SK-N-SH (cell line): ENCODE results near the gene ARV1. TPM values are rescaled to one million over a fixed set of nuclear protein-coding genes. Genes with fewer than 3 reads are reported as not detected.

ENCODE experiments used
- CTCF ChIA-PET: fragments of 300-600, 350-600 bp; formaldehyde crosslinking; extraction: SDS; loops from one replicate; lab custom pipeline; 2021; lab: Yijun Ruan, JAX
- POLR2A ChIA-PET: fragments of 350-600 bp; sonication (Branson Sonifier 250); formaldehyde crosslinking; extraction: SDS; loops from one replicate; lab custom pipeline; 2020; ENCODE audit warnings: antibody characterized with exemption, inconsistent platforms; lab: Yijun Ruan, JAX
- DNase-seq: peaks from one replicate; pipeline ENCODE4 v3.0.0; 2012
- H2AFZ ChIP-seq: fragments of 200-600 bp; sonication (generic); 2 replicates; pipeline ENCODE4 v1.8.1; 2016; ENCODE audit warnings: antibody characterized with exemption, mild to moderate bottlenecking, low read depth
- H3F3A ChIP-seq: fragments of 200-600 bp; sonication (generic); replicated peaks from 2 replicates; pipeline ENCODE3; 2016; ENCODE audit warnings: antibody characterized with exemption, mild to moderate bottlenecking; ENCODE audit not compliant: insufficient read depth
- H3K27ac ChIP-seq, 2 experiments: fragments of 200-500 bp in 1 of 2; fragments of 200-600 bp in 1 of 2; sonication (Bioruptor generic) in 1 of 2; sonication (generic), shearing (Covaris generic) in 1 of 2; 2 replicates each; pipeline versions ENCODE4 v1.5.1 to v1.6.1; 2014 to 2016; ENCODE audit warnings: low read depth in 2 of 2, inconsistent platforms in 1 of 2, low read length in 1 of 2, mild to moderate bottlenecking in 1 of 2, mixed read lengths in 1 of 2
- H3K27me3 ChIP-seq: fragments of 200-600 bp; sonication (generic), shearing (Covaris generic); 2 replicates; pipeline ENCODE4 v1.6.1; 2016; ENCODE audit warnings: mixed run types; ENCODE audit not compliant: insufficient read depth
- H3K36me3 ChIP-seq, 2 experiments: fragments of 200-500 bp in 1 of 2; fragments of 200-600 bp in 1 of 2; sonication (Bioruptor generic) in 1 of 2; sonication (generic) in 1 of 2; replicated peaks in 1 of 2; 2 replicates each; pipeline versions ENCODE3 to v1.5.1; 2014 to 2016; ENCODE audit warnings: low read length in 1 of 2, mild to moderate bottlenecking in 1 of 2; ENCODE audit not compliant: insufficient read depth in 2 of 2, control insufficient read depth in 1 of 2
- H3K4me1 ChIP-seq, 2 experiments: fragments of 200-500 bp in 1 of 2; fragments of 200-600 bp in 1 of 2; sonication (Bioruptor generic) in 1 of 2; sonication (generic), shearing (Covaris generic) in 1 of 2; 2 replicates each; pipeline versions ENCODE4 v1.5.1 to v1.6.1; 2014 to 2016; ENCODE audit warnings: low read depth in 1 of 2, low read length in 1 of 2, mixed run types in 1 of 2; ENCODE audit not compliant: insufficient read depth in 2 of 2, control insufficient read depth in 1 of 2
- H3K4me2 ChIP-seq: fragments of 200-600 bp; sonication (generic), shearing (Covaris generic); 2 replicates; pipeline ENCODE4 v1.6.1; 2017; ENCODE audit warnings: mixed run types
- H3K4me3 ChIP-seq, 2 experiments: fragments of 200-500 bp in 1 of 2; fragments of 200-600 bp in 1 of 2; sonication (Bioruptor generic) in 1 of 2; sonication (generic), shearing (Covaris generic) in 1 of 2; 2 replicates each; pipeline versions ENCODE4 v1.5.1 to v1.8.1; 2014 to 2016; ENCODE audit warnings: low read depth in 2 of 2, inconsistent platforms in 1 of 2, low read length in 1 of 2, mild to moderate bottlenecking in 1 of 2, mixed read lengths in 1 of 2, moderate library complexity in 1 of 2
- H3K79me2 ChIP-seq: fragments of 200-600 bp; sonication (generic); 2 replicates; pipeline ENCODE4 v1.8.1; 2017; ENCODE audit warnings: mild to moderate bottlenecking; ENCODE audit not compliant: insufficient read depth
- H3K9ac ChIP-seq: fragments of 200-600 bp; sonication (generic); 2 replicates; pipeline ENCODE4 v1.6.1; 2017; ENCODE audit warnings: mixed run types
- H3K9me2 ChIP-seq: fragments of 200-600 bp; sonication (generic); 2 replicates; pipeline ENCODE4 v1.6.1; 2017; ENCODE audit warnings: mixed run types
- H3K9me3 ChIP-seq: fragments of 200-600 bp; sonication (generic); 2 replicates; pipeline ENCODE4 v1.6.1; 2017; ENCODE audit warnings: mixed run types, mild to moderate bottlenecking, moderate library complexity
- H4K20me1 ChIP-seq: fragments of 200-600 bp; sonication (generic); 2 replicates; pipeline ENCODE4 v1.6.1; 2017; ENCODE audit warnings: mild to moderate bottlenecking, mixed run types; ENCODE audit not compliant: insufficient read depth
- CHD2 ChIP-seq: fragments of 150-350 bp; IDR thresholded peaks from 2 replicates; pipeline ENCODE4 v1.6.1; 2018; ENCODE audit warnings: low read length; ENCODE audit not compliant: partially characterized antibody
- EP300 ChIP-seq, 2 experiments: IDR thresholded peaks; 2 replicates each; pipeline versions ENCODE4 v1.4.0 to v1.6.1; 2012; ENCODE audit warnings: borderline replicate concordance in 1 of 2, low read depth in 1 of 2, low read length in 1 of 2
- EZH2phosphoT487 ChIP-seq: fragments of 200-600 bp; sonication (generic); IDR thresholded peaks from 2 replicates; pipeline ENCODE4 v1.6.1; 2017; ENCODE audit warnings: low read depth, mixed run types, mild to moderate bottlenecking, antibody characterized with exemption, moderate library complexity, borderline replicate concordance
- FOSL2 ChIP-seq: IDR thresholded peaks from 2 replicates; pipeline ENCODE4 v1.4.0; 2012; ENCODE audit warnings: low read depth, mild to moderate bottlenecking, moderate library complexity, borderline replicate concordance
- FOXJ3 ChIP-seq: sonication (generic); formaldehyde crosslinking; IDR thresholded peaks from 2 replicates; pipeline ENCODE4 v1.5.1; 2020; ENCODE audit warnings: mild to moderate bottlenecking, missing genetic modification reagents
- FOXM1 ChIP-seq: IDR thresholded peaks from 2 replicates; pipeline ENCODE4 v1.4.0; 2012; ENCODE audit warnings: low read depth, mild to moderate bottlenecking
- GATA2 ChIP-seq: sonication (generic); formaldehyde crosslinking; IDR thresholded peaks from 2 replicates; pipeline ENCODE4 v1.5.0; 2020; ENCODE audit warnings: mild to moderate bottlenecking, missing genetic modification reagents
- MEF2A ChIP-seq: IDR thresholded peaks from 2 replicates; pipeline ENCODE4 v1.4.0; 2012; ENCODE audit warnings: low read depth, borderline replicate concordance
- NRF1 ChIP-seq: IDR thresholded peaks from 2 replicates; pipeline ENCODE4 v1.6.1; 2012; ENCODE audit warnings: low read depth, mild to moderate bottlenecking, low read length
- PBX3 ChIP-seq: IDR thresholded peaks from 2 replicates; pipeline ENCODE4; 2012
- RAD21 ChIP-seq: IDR thresholded peaks from 2 replicates; pipeline ENCODE4 v1.6.1; 2012; ENCODE audit warnings: mild to moderate bottlenecking, low read length
- RCOR1 ChIP-seq: fragments of 150-350 bp; IDR thresholded peaks from 2 replicates; pipeline ENCODE4 v1.6.1; 2017; ENCODE audit warnings: antibody characterized with exemption, low read length
- SMC3 ChIP-seq: IDR thresholded peaks from 2 replicates; pipeline ENCODE4 v1.6.1; 2012; ENCODE audit warnings: low read depth, low read length, improper control_type of control experiment
- USF1 ChIP-seq: IDR thresholded peaks from 2 replicates; pipeline ENCODE4 v1.4.0; 2012; ENCODE audit warnings: low read depth, borderline replicate concordance
- USF2 ChIP-seq: fragments of 150-350 bp; IDR thresholded peaks from 2 replicates; pipeline ENCODE4 v1.6.1; 2017; ENCODE audit warnings: antibody characterized with exemption, low read length, low read depth, borderline replicate concordance
- ZBTB33 ChIP-seq: IDR thresholded peaks from 2 replicates; pipeline ENCODE4 v1.4.0; 2012; ENCODE audit warnings: low read depth, borderline replicate concordance
- WGBS: methylation state at CpG from one replicate; pipeline ENCODE4 v1.1.6; 2017; ENCODE audit warnings: low lambda C conversion rate; 5-methylcytosine and 5-hydroxymethylcytosine counted together
- polyA plus RNA-seq, 3 experiments: library from polyadenylated mRNA; depleted of rRNA; stranded (reverse); fragments of >200 nt; gene quantifications; 2 replicates each; pipeline ENCODE4 v1.2.3, GENCODE V29; 2012

Gene ARV1
- polyA plus RNA-seq, 1 of the 3 experiments (the other 2 are of a cell fraction): 26.7 TPM

GRCh38 chr1:231040800-231041718 is 62.2 kb downstream of the ARV1 start:
- Histone ChIP-seq H3K9me3 (no peaks in the 10 kb centered on the region), H3K4me3 (peak overlapping the region in 1 of 2 experiments; percentile 72; a peak in 1 of 4 replicates), H3K79me2 (no peaks in the 10 kb centered on the region), H3K9me2 (no peaks in the 10 kb centered on the region), H3K9ac (no peak overlapping the region), H4K20me1 (no peaks in the 10 kb centered on the region), H2AFZ (no peak overlapping the region), H3K4me2 (peak overlapping the region; percentile 69), H3F3A (no peaks in the 10 kb centered on the region), H3K36me3 (no peaks in the 10 kb centered on the region), H3K27me3 (peaks cover 16% of the 10 kb centered on the region), H3K27ac (no peak overlapping the region), H3K4me1 (peaks cover 0 to 8% of the 10 kb centered on the region in 2 experiments; a peak in 2 of 4 replicates)
- WGBS: 10% methylated on average over 23 of the region's 37 CpGs
- DNase-seq: peak; percentile 48
- no peak for TF ChIP-seq SMC3
- TF ChIP-seq FOSL2: no peak
- no peak for TF ChIP-seq NRF1
- no peak for TF ChIP-seq MEF2A
- no peak for TF ChIP-seq GATA2 (CRISPR knock-in tag)
- no peak for TF ChIP-seq RAD21
- TF ChIP-seq EP300 (IDR thresholded peaks at IDR 0.05; ENCODE audit: borderline replicate concordance in 1 of 2, low read depth in 1 of 2, low read length in 1 of 2): no peak
- no peak for TF ChIP-seq USF1
- no peak for TF ChIP-seq FOXM1
- TF ChIP-seq CHD2: no peak
- TF ChIP-seq EZH2phosphoT487: no peak
- TF ChIP-seq USF2: no peak
- no peak for TF ChIP-seq RCOR1
- TF ChIP-seq FOXJ3 (CRISPR knock-in tag): no peak
- no peak for TF ChIP-seq PBX3
- TF ChIP-seq ZBTB33: no peak
- ChIA-PET CTCF (interaction anchor here (1.4 kb wide), 1 partner anchor 12 kb away, joined by 5 read pairs; no protein-coding TSS in a partner anchor), POLR2A (no interaction called here)
